Mesothelial cell of epicardium (in vitro differentiated cells): Measurements from ENCODE around the gene ZCCHC14. TPM values are rescaled to one million over a fixed set of nuclear protein-coding genes. Genes with fewer than 3 reads are reported as not detected.

Experiments used
- DNase-seq, 2 experiments: peaks; one replicate each; pipeline ENCODE4 v3.0.0; 2021; ENCODE audit warnings: low spot score in 2 of 2; ENCODE audit not compliant: unreplicated experiment in 2 of 2
- H3K27ac Mint-ChIP-seq: 2 replicates; pipeline ENCODE4 v1.8.0; 2021; ENCODE audit warnings: mixed read lengths
- H3K27me3 Mint-ChIP-seq: 2 replicates; pipeline ENCODE4 v1.8.0; 2021; ENCODE audit warnings: low read depth, mixed read lengths
- H3K36me3 Mint-ChIP-seq: 2 replicates; pipeline ENCODE4 v1.8.0; 2021; ENCODE audit warnings: mixed read lengths
- H3K4me1 Mint-ChIP-seq: 2 replicates; pipeline ENCODE4 v1.8.0; 2021; ENCODE audit warnings: mixed read lengths
- H3K4me3 Mint-ChIP-seq: 2 replicates; pipeline ENCODE4 v1.8.0; 2021; ENCODE audit warnings: mild to moderate bottlenecking, moderate library complexity, mixed read lengths
- H3K9me3 Mint-ChIP-seq: 2 replicates; pipeline ENCODE4 v1.8.0; 2021; ENCODE audit warnings: mixed read lengths
- CTCF ChIP-seq: fragments of 200-600 bp; sonication (generic); IDR thresholded peaks from one replicate; pipeline ENCODE4 v1.5.0; 2021; ENCODE audit warnings: antibody characterized with exemption; ENCODE audit not compliant: unreplicated experiment
- total RNA-seq: library from RNA; stranded (reverse); gene quantifications from 3 replicates; pipeline ENCODE4 v1.2.1, GENCODE V29; 2021

ZCCHC14 gene
- total RNA-seq, 1 donor from 2014 or later: 37.3 TPM

GRCh38 chr16:87469169-87469568 lies 23.7 kb downstream of the ZCCHC14 start:
- Mint-ChIP-seq H3K4me1 (peaks cover 43% of the 10 kb centered on the region), H3K27me3 (no peaks in the 10 kb centered on the region), H3K27ac (no peak overlapping the region), H3K36me3 (no peaks in the 10 kb centered on the region), H3K4me3 (no peak overlapping the region), H3K9me3 (no peaks in the 10 kb centered on the region)
- TF ChIP-seq CTCF: no peak
- no peak for DNase-seq

- Mint-ChIP-seq H3K4me1 (peaks cover 46% of the 10 kb centered on the region), H3K27me3 (no peaks in the 10 kb centered on the region), H3K9me3 (no peaks in the 10 kb centered on the region), H3K27ac (no peak overlapping the region), H3K36me3 (no peaks in the 10 kb centered on the region), H3K4me3 (no peak overlapping the region)
- TF ChIP-seq CTCF: no peak
- no peak for DNase-seq
These were observed 24.3 kb downstream of the ZCCHC14 start for GRCh38 chr16:87468550-87468949.

GRCh38 chr16:87466975-87467501 lies 25.8 kb downstream of the ZCCHC14 start:
- H3K4me3 Mint-ChIP-seq: no peak overlapping the region
- TF ChIP-seq CTCF: no peak
- no peaks in the 10 kb centered on the region for H3K9me3 Mint-ChIP-seq
- H3K4me1 Mint-ChIP-seq: peaks cover 48% of the 10 kb centered on the region
- no peaks in the 10 kb centered on the region for H3K36me3 Mint-ChIP-seq
- H3K27me3 Mint-ChIP-seq: no peaks in the 10 kb centered on the region
- H3K27ac Mint-ChIP-seq: peak overlapping the region; percentile 18
- no peak for DNase-seq

- no peak overlapping the region for H3K4me3 Mint-ChIP-seq
- peak overlapping the region; percentile 88 for H3K27ac Mint-ChIP-seq
- H3K9me3 Mint-ChIP-seq: no peaks in the 10 kb centered on the region
- no peak for TF ChIP-seq CTCF
- H3K4me1 Mint-ChIP-seq: peaks cover 47% of the 10 kb centered on the region
- H3K27me3 Mint-ChIP-seq: no peaks in the 10 kb centered on the region
- H3K36me3 Mint-ChIP-seq: no peaks in the 10 kb centered on the region
- DNase-seq: no peak
These were observed 26.9 kb downstream of the ZCCHC14 start for GRCh38 chr16:87465879-87466278.

GRCh38 chr16:87465306-87465705 lies 27.5 kb downstream of the ZCCHC14 start:
- no peak for DNase-seq
- peaks cover 44% of the 10 kb centered on the region for H3K4me1 Mint-ChIP-seq
- no peak for TF ChIP-seq CTCF
- H3K27me3 Mint-ChIP-seq: no peaks in the 10 kb centered on the region
- H3K36me3 Mint-ChIP-seq: no peaks in the 10 kb centered on the region
- H3K4me3 Mint-ChIP-seq: no peak overlapping the region
- H3K9me3 Mint-ChIP-seq: no peaks in the 10 kb centered on the region
- H3K27ac Mint-ChIP-seq: peak overlapping the region; percentile 88
